Ascending aorta (tissue), 2 donors: ENCODE measurements around the gene ACAD10. TPM values are rescaled to one million over a fixed set of nuclear protein-coding genes. Genes with fewer than 3 reads are reported as not detected.
"Not testable (repeated sequence)": the region's sequence is repeated elsewhere in the genome, so short reads cannot be mapped to it uniquely, and the experiment has no call there.

ENCODE experiments used
- DNase-seq, 2 donors: peaks; one replicate each; pipeline ENCODE4 v3.0.0-alpha.2; 2019; ENCODE audit warnings: low spot score in 2 of 2
- H3K27ac ChIP-seq, 2 donors: fragments of 200-600 bp; sonication (generic); one replicate each; pipeline ENCODE4 v1.5.1; 2016 to 2017; ENCODE audit warnings: mild to moderate bottlenecking in 1 of 2
- H3K27me3 ChIP-seq: fragments of 200-600 bp; sonication (generic); one replicate; pipeline ENCODE4 v1.5.1; 2017
- H3K36me3 ChIP-seq, 2 donors: fragments of 200-600 bp; sonication (generic); one replicate each; pipeline ENCODE4 v1.5.1; 2016
- H3K4me1 ChIP-seq, 2 donors: fragments of 200-600 bp; sonication (generic); one replicate each; pipeline ENCODE4 v1.5.1; 2016 to 2017; ENCODE audit warnings: mild to moderate bottlenecking in 1 of 2
- H3K4me3 ChIP-seq, 2 donors: fragments of 200-600 bp; sonication (generic); one replicate each; pipeline ENCODE4 v1.5.1; 2016 to 2017; ENCODE audit warnings: mild to moderate bottlenecking in 1 of 2
- H3K9me3 ChIP-seq, 2 donors: fragments of 200-600 bp; sonication (generic); one replicate each; pipeline ENCODE4 v1.5.1; 2016
- intact Hi-C: fragments of 100-400 bp; cut with DNase I; formaldehyde crosslinking; loops from one replicate; pipeline ENCODE4 v1.15.1; 2023
- total RNA-seq: library from RNA; depleted of rRNA; stranded (reverse); fragments of >200 nt; gene quantifications from one replicate; pipeline ENCODE4 v1.1.0, GENCODE V29; 2016
- TF ChIP-seq, protein P1 (sequence below), 3 experiments: fragments of 200-600 bp in 2 of 3; fragments of 450-650 bp in 1 of 3; sonication (generic) in 2 of 3; IDR thresholded peaks; one replicate each; pipeline ENCODE4 v1.5.1; 2016 to 2019; ENCODE audit warnings: antibody characterized with exemption in 3 of 3, mild to moderate bottlenecking in 1 of 3, moderate library complexity in 1 of 3

Gene ACAD10
- total RNA-seq, 1 donor from 2014 or later: 32.0 TPM

DNA sequence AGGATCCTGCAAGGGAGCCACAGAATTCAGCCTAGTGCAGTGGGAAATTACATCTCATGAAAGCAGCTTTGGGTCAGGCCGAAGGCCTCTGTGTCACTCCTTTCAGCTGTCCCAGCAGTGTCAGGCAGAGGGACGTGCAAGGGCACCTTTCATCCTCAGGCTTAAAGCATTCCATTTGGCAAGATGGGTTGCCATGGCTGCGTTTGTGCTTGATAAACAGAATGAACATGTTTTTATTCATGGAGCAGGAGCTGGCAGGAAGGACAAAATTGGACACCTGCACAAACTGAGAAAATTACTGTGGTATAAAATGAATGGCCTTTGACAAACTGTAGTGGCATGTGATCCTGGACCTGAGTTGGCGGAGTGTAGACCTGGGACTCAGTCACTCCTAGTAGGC is 29.4 kb downstream of the ACAD10 start:
- Histone ChIP-seq H3K27me3 (no peaks in the 10 kb centered on the region), H3K4me1 (no peaks in the 10 kb centered on the region), H3K9me3 (no peaks in the 10 kb centered on the region), H3K36me3 (peaks cover 22 to 77% of the 10 kb centered on the region in 2 donors), H3K4me3 (no peak overlapping the region), H3K27ac (no peak overlapping the region)
- TF ChIP-seq, protein P1, sequence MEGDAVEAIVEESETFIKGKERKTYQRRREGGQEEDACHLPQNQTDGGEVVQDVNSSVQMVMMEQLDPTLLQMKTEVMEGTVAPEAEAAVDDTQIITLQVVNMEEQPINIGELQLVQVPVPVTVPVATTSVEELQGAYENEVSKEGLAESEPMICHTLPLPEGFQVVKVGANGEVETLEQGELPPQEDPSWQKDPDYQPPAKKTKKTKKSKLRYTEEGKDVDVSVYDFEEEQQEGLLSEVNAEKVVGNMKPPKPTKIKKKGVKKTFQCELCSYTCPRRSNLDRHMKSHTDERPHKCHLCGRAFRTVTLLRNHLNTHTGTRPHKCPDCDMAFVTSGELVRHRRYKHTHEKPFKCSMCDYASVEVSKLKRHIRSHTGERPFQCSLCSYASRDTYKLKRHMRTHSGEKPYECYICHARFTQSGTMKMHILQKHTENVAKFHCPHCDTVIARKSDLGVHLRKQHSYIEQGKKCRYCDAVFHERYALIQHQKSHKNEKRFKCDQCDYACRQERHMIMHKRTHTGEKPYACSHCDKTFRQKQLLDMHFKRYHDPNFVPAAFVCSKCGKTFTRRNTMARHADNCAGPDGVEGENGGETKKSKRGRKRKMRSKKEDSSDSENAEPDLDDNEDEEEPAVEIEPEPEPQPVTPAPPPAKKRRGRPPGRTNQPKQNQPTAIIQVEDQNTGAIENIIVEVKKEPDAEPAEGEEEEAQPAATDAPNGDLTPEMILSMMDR (IDR thresholded peaks at IDR 0.05): no peak
- DNase-seq: no peak
- intact Hi-C loops: no loop called here

DNA sequence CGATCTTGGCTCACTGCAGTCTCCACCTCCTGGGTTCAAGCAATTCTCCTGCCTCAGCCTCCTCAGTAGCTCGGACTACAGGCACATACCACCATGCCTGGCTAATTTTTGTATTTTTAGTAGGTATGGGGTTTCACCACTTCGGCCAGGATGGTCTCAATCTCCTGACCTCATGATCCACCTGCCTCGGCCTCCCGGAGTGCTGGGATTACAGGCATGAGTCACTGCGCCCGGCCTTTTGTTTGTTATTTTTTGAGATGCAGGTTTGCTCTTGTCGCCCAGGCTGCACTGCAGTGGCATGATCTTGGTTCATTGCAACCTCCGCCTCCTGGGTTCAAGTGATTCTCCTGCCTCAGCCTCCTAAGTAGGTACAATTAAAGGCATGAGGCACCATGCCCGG is 33.5 kb downstream of the ACAD10 start:
- peaks cover 18 to 58% of the 10 kb centered on the region in 2 donors for H3K36me3 ChIP-seq
- intact Hi-C loops: not testable (repeated sequence)

DNA sequence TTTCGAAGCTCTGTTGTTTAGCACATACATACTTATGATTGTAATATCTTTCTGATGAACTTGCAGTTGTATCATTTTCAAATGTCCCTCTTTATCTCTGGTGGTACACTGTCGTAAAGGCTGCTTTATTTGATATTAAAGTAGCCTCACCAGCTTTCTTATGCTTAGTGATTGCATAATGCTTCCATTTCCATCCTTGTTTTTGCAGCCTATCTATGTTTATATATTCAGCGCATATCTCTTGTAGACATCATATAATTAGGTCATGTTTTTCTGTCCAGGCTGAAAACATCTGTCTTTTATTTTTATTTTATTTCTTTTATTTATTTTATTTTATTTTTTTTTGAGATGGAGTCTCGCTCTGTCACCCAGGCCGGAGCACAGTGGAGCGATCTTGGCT is 34.6 kb downstream of the ACAD10 start:
- H3K27me3 ChIP-seq: no peaks in the 10 kb centered on the region
- no peak overlapping the region for H3K27ac ChIP-seq
- intact Hi-C loops: no loop called here
- H3K4me1 ChIP-seq: no peaks in the 10 kb centered on the region
- TF ChIP-seq, protein P1 (IDR thresholded peaks at IDR 0.05): no peak
- H3K36me3 ChIP-seq: peaks cover 20 to 46% of the 10 kb centered on the region in 2 donors
- H3K4me3 ChIP-seq: no peak overlapping the region
- H3K9me3 ChIP-seq: no peaks in the 10 kb centered on the region
- no peak for DNase-seq

More for the DNA sequence above, 33.5 kb downstream of the ACAD10 start:
- H3K4me3 ChIP-seq, DNase-seq, H3K9me3 ChIP-seq, H3K27ac ChIP-seq, H3K4me1 ChIP-seq, H3K27me3 ChIP-seq: not testable (repeated sequence)

DNA sequence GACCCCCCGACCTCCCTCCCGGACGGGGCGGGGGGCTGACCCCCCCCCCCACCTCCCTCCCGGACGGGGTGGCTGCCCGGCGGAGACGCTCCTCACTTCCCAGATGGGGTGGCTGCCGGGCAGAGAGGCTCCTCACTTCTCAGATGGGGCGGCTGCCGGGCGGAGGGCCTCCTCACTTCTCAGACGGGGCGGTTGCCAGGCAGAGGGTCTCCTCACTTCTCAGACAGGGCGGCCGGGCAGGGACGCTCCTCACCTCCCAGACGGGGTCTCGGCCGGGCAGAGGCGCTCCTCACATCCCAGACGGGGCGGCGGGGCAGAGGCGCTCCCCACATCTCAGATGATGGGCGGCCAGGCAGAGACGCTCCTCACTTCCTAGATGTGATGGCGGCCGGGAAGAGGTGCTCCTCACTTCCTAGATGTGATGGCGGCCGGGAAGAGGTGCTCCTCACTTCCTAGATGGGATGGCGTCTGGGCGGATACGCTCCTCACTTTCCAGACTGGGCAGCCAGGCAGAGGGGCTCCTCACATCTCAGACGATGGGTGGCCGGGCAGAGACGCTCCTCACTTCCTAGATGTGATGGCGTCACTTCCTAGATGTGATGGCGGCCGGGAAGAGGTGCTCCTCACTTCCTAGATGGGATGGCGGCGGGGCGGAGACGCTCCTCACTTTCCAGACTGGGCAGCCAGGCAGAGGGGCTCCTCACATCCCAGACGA is 38.0 kb downstream of the ACAD10 start:
- H3K36me3 ChIP-seq: peaks cover 22 to 36% of the 10 kb centered on the region in 2 donors
- H3K4me3 ChIP-seq, H3K27ac ChIP-seq, H3K27me3 ChIP-seq, intact Hi-C loops, H3K9me3 ChIP-seq, DNase-seq, H3K4me1 ChIP-seq: not testable (repeated sequence)

DNA sequence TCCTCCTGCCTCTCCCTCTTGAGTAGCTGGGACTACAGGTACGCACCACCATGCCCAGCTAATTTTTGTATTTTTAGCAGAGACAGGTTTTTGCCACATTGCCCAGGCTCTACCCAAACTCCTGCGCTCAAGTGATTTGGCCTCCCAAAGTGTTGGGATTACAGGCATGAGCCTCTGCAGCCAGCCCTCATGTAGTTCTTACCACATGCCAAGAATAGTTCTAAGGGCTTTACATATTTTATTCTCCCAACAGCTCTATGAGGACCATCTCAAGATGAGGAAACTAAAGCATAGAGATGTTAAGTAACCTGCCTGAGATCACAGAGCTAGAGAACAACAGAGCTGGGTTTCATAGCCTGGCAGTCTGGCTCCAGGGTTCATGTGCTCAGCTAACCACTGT is 42.9 kb downstream of the ACAD10 start:
- DNase-seq: no peak
- H3K27ac ChIP-seq: no peak overlapping the region
- TF ChIP-seq, protein P1 (IDR thresholded peaks at IDR 0.05): no peak
- H3K4me3 ChIP-seq: no peak overlapping the region
- intact Hi-C loops: no loop called here
- H3K9me3 ChIP-seq: no peaks in the 10 kb centered on the region
- H3K36me3 ChIP-seq: peaks cover 28 to 43% of the 10 kb centered on the region in 2 donors
- H3K27me3 ChIP-seq: no peaks in the 10 kb centered on the region
- no peaks in the 10 kb centered on the region for H3K4me1 ChIP-seq

GRCh38 chr12:111730420-111730819 is 44.6 kb downstream of the ACAD10 start:
- no peak for DNase-seq
- H3K27me3 ChIP-seq: no peaks in the 10 kb centered on the region
- peaks cover 34 to 50% of the 10 kb centered on the region in 2 donors for H3K36me3 ChIP-seq

More at GRCh38 chr12:111730420-111730819, 44.6 kb downstream of the ACAD10 start:
- intact Hi-C loops: no loop called here
- Histone ChIP-seq H3K27ac (no peak overlapping the region), H3K4me3 (no peak overlapping the region), H3K4me1 (no peaks in the 10 kb centered on the region), H3K9me3 (no peaks in the 10 kb centered on the region)
- TF ChIP-seq, protein P1 (IDR thresholded peaks at IDR 0.05): no peak
